Measurements from ENCODE around the gene PDK1.
A peak's percentile ranks its signal among the peaks of the same experiment; 100 is the strongest.

The PDK1 gene

GRCh38 chr2:172561270-172561669 is 5.4 kb downstream of the PDK1 start:
- Histone ChIP-seq H2AFZ (ENCODE audit: insufficient read depth, low read length, poor library complexity) (no peak overlapping the region), H3K14ac (ENCODE audit: low read length) (no peak overlapping the region), H3K9ac (ENCODE audit: low read length) (no peak overlapping the region), H3K23ac (ENCODE audit: low read length) (no peak overlapping the region), H3K36me3 (ENCODE audit: control insufficient read depth in 1 of 2, insufficient read depth in 2 of 2, low read length in 2 of 2) (peaks cover 0 to 2% of the 10 kb centered on the region in 2 experiments), H4K12ac (ENCODE audit: low read depth, low read length) (no peak overlapping the region), H3K9me3 (ENCODE audit: insufficient read depth, low read depth, low read length) (peaks cover 2% of the 10 kb centered on the region), H3K4me1 (ENCODE audit: control insufficient read depth in 1 of 2, insufficient read depth in 2 of 2, low read length in 2 of 2) (peaks cover 0 to 7% of the 10 kb centered on the region in 2 experiments), H3K79me2 (ENCODE audit: control insufficient read depth, insufficient read depth, low read length, poor library complexity) (no peaks in the 10 kb centered on the region), H4K8ac (ENCODE audit: low read depth, low read length) (no peak overlapping the region), H3K79me1 (ENCODE audit: low read length) (no peaks in the 10 kb centered on the region), H4K91ac (ENCODE audit: low read depth, low read length) (no peak overlapping the region), H3K18ac (ENCODE audit: low read length) (no peak overlapping the region), H2AK5ac (ENCODE audit: low read length) (no peak overlapping the region), H3K4me2 (ENCODE audit: low read length) (no peak overlapping the region), H2BK12ac (ENCODE audit: low read length) (no peak overlapping the region), H3K27ac (ENCODE audit: low read depth, low read length) (no peak overlapping the region), H3K27me3 (ENCODE audit: insufficient read depth, low read length) (no peaks in the 10 kb centered on the region), H3K4me3 (ENCODE audit: low read depth, low read length) (no peak overlapping the region), H3K4ac (ENCODE audit: low read depth, low read length) (no peak overlapping the region), H2BK5ac (ENCODE audit: low read depth, low read length, poor library complexity) (no peak overlapping the region), H2BK120ac (ENCODE audit: insufficient read depth, low read length, poor library complexity) (no peak overlapping the region)
- DNase-seq, result peak in 1 of 2 donors; percentile 30
- WGBS (ENCODE audit: extremely low coverage, insufficient coverage, insufficient read length), result no CpG with 5 or more reads among the region's 4 CpGs

GRCh38 chr2:172562298-172562697 is 6.4 kb downstream of the PDK1 start:
- no peak overlapping the region for H3K18ac ChIP-seq (ENCODE audit: low read length)
- H3K14ac ChIP-seq (ENCODE audit: low read length), result no peak overlapping the region
- no peak overlapping the region for H3K27ac ChIP-seq (ENCODE audit: low read depth, low read length)
- no peak overlapping the region for H2BK5ac ChIP-seq (ENCODE audit: low read depth, low read length, poor library complexity)
- no peaks in the 10 kb centered on the region for H3K9me3 ChIP-seq (ENCODE audit: insufficient read depth, low read depth, low read length)
- H3K23ac ChIP-seq (ENCODE audit: low read length), result no peak overlapping the region
- peaks cover 0 to 3% of the 10 kb centered on the region in 2 experiments for H3K4me1 ChIP-seq (ENCODE audit: control insufficient read depth in 1 of 2, insufficient read depth in 2 of 2, low read length in 2 of 2)
- no peaks in the 10 kb centered on the region for H3K27me3 ChIP-seq (ENCODE audit: insufficient read depth, low read length)
- H2AK5ac ChIP-seq (ENCODE audit: low read length), result no peak overlapping the region
- no peak overlapping the region for H2AFZ ChIP-seq (ENCODE audit: insufficient read depth, low read length, poor library complexity)
- H3K4ac ChIP-seq (ENCODE audit: low read depth, low read length), result no peak overlapping the region
- no peak overlapping the region for H2BK120ac ChIP-seq (ENCODE audit: insufficient read depth, low read length, poor library complexity)
- no peak overlapping the region for H3K9ac ChIP-seq (ENCODE audit: low read length)
- H4K12ac ChIP-seq (ENCODE audit: low read depth, low read length), result no peak overlapping the region
- H4K8ac ChIP-seq (ENCODE audit: low read depth, low read length), result no peak overlapping the region
- DNase-seq, result no peak
- no CpG with 5 or more reads among the region's 1 CpG for WGBS (ENCODE audit: extremely low coverage, insufficient coverage, insufficient read length)
- no peak overlapping the region for H4K91ac ChIP-seq (ENCODE audit: low read depth, low read length)
- peaks cover 0 to 2% of the 10 kb centered on the region in 2 experiments for H3K36me3 ChIP-seq (ENCODE audit: control insufficient read depth in 1 of 2, insufficient read depth in 2 of 2, low read length in 2 of 2)
- H2BK12ac ChIP-seq (ENCODE audit: low read length), result no peak overlapping the region
- H3K79me1 ChIP-seq (ENCODE audit: low read length), result no peaks in the 10 kb centered on the region
- no peak overlapping the region for H3K4me2 ChIP-seq (ENCODE audit: low read length)
- no peaks in the 10 kb centered on the region for H3K79me2 ChIP-seq (ENCODE audit: control insufficient read depth, insufficient read depth, low read length, poor library complexity)
- H3K4me3 ChIP-seq (ENCODE audit: low read depth, low read length), result no peak overlapping the region

GRCh38 chr2:172564376-172564775 is 8.5 kb downstream of the PDK1 start:
- Histone ChIP-seq H3K27ac (ENCODE audit: low read depth, low read length) (no peak overlapping the region), H2AFZ (ENCODE audit: insufficient read depth, low read length, poor library complexity) (no peak overlapping the region), H3K23ac (ENCODE audit: low read length) (no peak overlapping the region), H3K27me3 (ENCODE audit: insufficient read depth, low read length) (no peaks in the 10 kb centered on the region), H3K4me1 (ENCODE audit: control insufficient read depth in 1 of 2, insufficient read depth in 2 of 2, low read length in 2 of 2) (peaks cover 0 to 3% of the 10 kb centered on the region in 2 experiments), H4K8ac (ENCODE audit: low read depth, low read length) (no peak overlapping the region), H3K14ac (ENCODE audit: low read length) (no peak overlapping the region), H3K9ac (ENCODE audit: low read length) (no peak overlapping the region), H4K12ac (ENCODE audit: low read depth, low read length) (no peak overlapping the region), H2BK12ac (ENCODE audit: low read length) (no peak overlapping the region), H3K4me3 (ENCODE audit: low read depth, low read length) (no peak overlapping the region), H4K91ac (ENCODE audit: low read depth, low read length) (no peak overlapping the region), H3K4ac (ENCODE audit: low read depth, low read length) (no peak overlapping the region), H2BK5ac (ENCODE audit: low read depth, low read length, poor library complexity) (no peak overlapping the region), H3K4me2 (ENCODE audit: low read length) (no peak overlapping the region), H2BK120ac (ENCODE audit: insufficient read depth, low read length, poor library complexity) (no peak overlapping the region), H3K9me3 (ENCODE audit: insufficient read depth, low read depth, low read length) (no peaks in the 10 kb centered on the region), H3K18ac (ENCODE audit: low read length) (no peak overlapping the region), H3K36me3 (ENCODE audit: control insufficient read depth in 1 of 2, insufficient read depth in 2 of 2, low read length in 2 of 2) (peaks cover 0 to 2% of the 10 kb centered on the region in 2 experiments), H2AK5ac (ENCODE audit: low read length) (no peak overlapping the region), H3K79me2 (ENCODE audit: control insufficient read depth, insufficient read depth, low read length, poor library complexity) (no peaks in the 10 kb centered on the region), H3K79me1 (ENCODE audit: low read length) (no peaks in the 10 kb centered on the region)
- WGBS (ENCODE audit: extremely low coverage, insufficient coverage, insufficient read length), result no CpG with 5 or more reads among the region's 5 CpGs
- no peak for DNase-seq

DNA sequence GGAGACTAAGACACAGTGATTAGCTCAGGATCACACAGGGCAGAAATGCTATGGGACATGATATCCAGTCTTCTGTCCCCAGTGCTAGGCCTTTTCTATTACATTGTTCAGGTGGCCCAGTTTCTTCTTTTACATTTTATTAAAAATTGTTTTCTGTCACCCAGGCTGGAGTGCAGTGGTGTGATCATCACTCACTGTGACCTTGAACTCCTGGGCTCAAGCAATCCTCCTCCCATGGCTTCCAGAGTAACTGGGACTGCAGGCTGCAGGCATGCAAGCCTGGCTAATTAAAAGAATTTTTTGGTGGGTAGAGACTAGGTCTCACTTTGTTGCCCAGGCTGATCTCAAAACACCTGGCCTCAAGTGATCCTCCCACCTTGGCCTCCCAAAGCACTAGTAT is 15.4 kb downstream of the PDK1 start:
- Histone ChIP-seq H3K4me1 (ENCODE audit: control insufficient read depth in 1 of 2, insufficient read depth in 2 of 2, low read length in 2 of 2) (no peaks in the 10 kb centered on the region), H2BK5ac (ENCODE audit: low read depth, low read length, poor library complexity) (no peak overlapping the region), H3K9ac (ENCODE audit: low read length) (no peak overlapping the region), H4K91ac (ENCODE audit: low read depth, low read length) (no peak overlapping the region), H4K8ac (ENCODE audit: low read depth, low read length) (no peak overlapping the region), H3K4me3 (ENCODE audit: low read depth, low read length) (no peak overlapping the region), H3K27ac (ENCODE audit: low read depth, low read length) (no peak overlapping the region), H2BK12ac (ENCODE audit: low read length) (no peak overlapping the region), H3K79me1 (ENCODE audit: low read length) (no peaks in the 10 kb centered on the region), H3K9me3 (ENCODE audit: insufficient read depth, low read depth, low read length) (no peaks in the 10 kb centered on the region), H2AK5ac (ENCODE audit: low read length) (no peak overlapping the region), H4K12ac (ENCODE audit: low read depth, low read length) (no peak overlapping the region), H3K18ac (ENCODE audit: low read length) (no peak overlapping the region), H2AFZ (ENCODE audit: insufficient read depth, low read length, poor library complexity) (no peak overlapping the region), H3K79me2 (ENCODE audit: control insufficient read depth, insufficient read depth, low read length, poor library complexity) (no peaks in the 10 kb centered on the region), H2BK120ac (ENCODE audit: insufficient read depth, low read length, poor library complexity) (no peak overlapping the region), H3K36me3 (ENCODE audit: control insufficient read depth in 1 of 2, insufficient read depth in 2 of 2, low read length in 2 of 2) (peaks cover 3 to 5% of the 10 kb centered on the region in 2 experiments), H3K27me3 (ENCODE audit: insufficient read depth, low read length) (no peaks in the 10 kb centered on the region), H3K14ac (ENCODE audit: low read length) (no peak overlapping the region), H3K4me2 (ENCODE audit: low read length) (no peak overlapping the region), H3K4ac (ENCODE audit: low read depth, low read length) (no peak overlapping the region), H3K23ac (ENCODE audit: low read length) (no peak overlapping the region)
- no peak for DNase-seq

All from trophoblast cell (in vitro differentiated cells and primary cell).